ACHN (cell line): ENCODE measurements around the gene DDX10.
A peak's percentile ranks its signal among the peaks of the same experiment; 100 is the strongest.

Source experiments
- DNase-seq: peaks from one replicate; pipeline ENCODE4 v3.0.0-alpha.2; 2015
- in situ Hi-C: cut with HindIII; loops from 2 replicates; pipeline ENCODE4 v1.10.0; 2017; ENCODE audit warnings: low sequenced_read_pairs, low pct_ligation_motif_present, low pct_unique_long_range_greater_than_20kb

Gene DDX10

DNA sequence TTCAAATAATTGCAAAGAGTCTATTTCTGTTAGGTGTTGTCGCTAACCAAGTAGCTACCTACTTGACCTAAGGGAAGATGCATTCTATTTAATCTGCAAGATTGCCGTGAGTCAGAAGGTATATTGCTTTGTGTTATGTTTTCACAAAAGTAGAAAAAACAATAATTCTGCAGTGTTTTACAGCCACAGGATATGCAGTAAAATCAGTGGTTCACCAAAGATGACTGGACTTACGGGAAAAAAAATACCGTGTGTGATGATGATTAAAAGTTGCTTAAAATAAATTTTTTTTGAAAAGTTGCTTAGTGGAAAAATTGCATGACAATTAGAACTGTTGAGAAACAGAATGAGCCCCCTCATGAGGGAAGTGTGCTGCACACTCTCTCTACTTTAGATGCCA is 209.1 kb downstream of the DDX10 start:
- DNase-seq: no peak
- in situ Hi-C loops: no loop called here

- DNase-seq: no peak
- in situ Hi-C loops: no loop called here
Observed at GRCh38 chr11:108875134-108875533, 210.3 kb downstream of the DDX10 start.

- in situ Hi-C loops: no loop called here
- no peak for DNase-seq
Observed at GRCh38 chr11:108877178-108877577, 212.3 kb downstream of the DDX10 start.

- in situ Hi-C loops: no loop called here
- DNase-seq: no peak
Observed at GRCh38 chr11:108880510-108880909, 215.6 kb downstream of the DDX10 start.

- DNase-seq: no peak
- in situ Hi-C loops: no loop called here
Observed at GRCh38 chr11:108881131-108881530, 216.3 kb downstream of the DDX10 start.

- in situ Hi-C loops: no loop called here
Observed at GRCh38 chr11:108882211-108882831, 217.5 kb downstream of the DDX10 start.

DNA sequence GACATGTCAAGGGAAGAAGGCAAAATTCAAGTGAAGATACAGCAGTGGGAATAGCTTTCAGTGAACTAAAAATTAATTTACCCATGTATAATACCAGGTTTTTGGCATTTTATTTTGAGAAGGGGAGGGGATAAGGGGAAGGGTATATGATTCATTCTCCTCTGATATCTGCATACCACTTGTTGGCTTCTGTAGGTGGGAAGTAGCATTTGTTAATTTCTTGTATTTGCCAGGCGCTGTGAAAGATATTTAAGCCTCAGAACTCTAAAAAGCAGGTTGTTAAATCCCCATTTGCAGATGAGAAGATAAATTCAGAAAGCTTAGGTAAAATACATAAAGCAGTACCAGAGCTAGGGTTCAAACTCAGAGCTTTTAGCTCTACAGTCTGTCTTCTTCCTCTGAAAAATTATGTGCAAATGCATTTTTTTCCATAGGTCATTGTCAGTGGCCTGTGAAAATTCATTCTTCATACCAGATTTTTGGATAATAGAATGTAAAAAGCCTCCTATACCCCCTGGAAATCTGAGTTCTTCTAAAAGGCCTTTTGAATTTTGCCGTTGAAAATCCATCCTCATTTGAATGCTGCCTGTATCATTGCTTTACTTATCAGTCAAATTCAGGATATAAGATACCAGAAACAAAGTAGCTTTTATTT is 221.3 kb downstream of the DDX10 start:
- DNase-seq: no peak
- in situ Hi-C loops: no loop called here

More at GRCh38 chr11:108882211-108882831, 217.5 kb downstream of the DDX10 start:
- DNase-seq: no peak

- in situ Hi-C loops: no loop called here
Observed at GRCh38 chr11:108886660-108887009, 221.8 kb downstream of the DDX10 start.

GRCh38 chr11:108887436-108888238 is 222.8 kb downstream of the DDX10 start:
- in situ Hi-C loops: no loop called here
- DNase-seq: no peak

More at GRCh38 chr11:108886660-108887009, 221.8 kb downstream of the DDX10 start:
- peak; percentile 12 for DNase-seq

DNA sequence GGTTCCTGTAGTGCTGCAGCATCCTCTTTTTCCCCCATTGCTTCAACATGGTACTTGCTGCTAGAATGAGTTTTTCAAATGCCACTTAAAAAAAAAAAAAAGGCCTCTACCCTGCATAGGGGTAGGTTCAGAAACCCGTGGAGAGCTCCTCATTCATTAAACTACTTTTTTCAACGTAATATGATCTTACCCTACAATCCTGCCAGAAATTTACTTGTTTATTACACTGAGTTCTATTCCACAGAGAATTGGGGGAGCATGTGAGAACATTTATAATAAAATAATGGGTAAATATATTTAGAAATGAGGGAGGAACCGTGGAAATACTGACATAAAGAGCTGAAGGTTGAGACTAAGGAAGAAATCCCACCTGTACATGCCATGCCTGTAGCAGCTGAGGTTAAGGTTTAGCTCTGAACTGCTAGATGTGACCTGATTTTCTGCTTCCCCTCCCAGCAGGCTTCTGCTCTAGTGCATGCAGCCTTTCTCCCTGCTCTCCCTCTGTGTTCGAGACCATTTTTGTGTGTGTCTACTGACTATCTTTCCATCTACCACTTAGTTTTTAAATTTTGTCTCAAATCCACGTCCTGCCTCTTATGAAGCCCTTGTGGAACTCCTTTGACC is 225.7 kb downstream of the DDX10 start:
- in situ Hi-C loops: no loop called here

DNA sequence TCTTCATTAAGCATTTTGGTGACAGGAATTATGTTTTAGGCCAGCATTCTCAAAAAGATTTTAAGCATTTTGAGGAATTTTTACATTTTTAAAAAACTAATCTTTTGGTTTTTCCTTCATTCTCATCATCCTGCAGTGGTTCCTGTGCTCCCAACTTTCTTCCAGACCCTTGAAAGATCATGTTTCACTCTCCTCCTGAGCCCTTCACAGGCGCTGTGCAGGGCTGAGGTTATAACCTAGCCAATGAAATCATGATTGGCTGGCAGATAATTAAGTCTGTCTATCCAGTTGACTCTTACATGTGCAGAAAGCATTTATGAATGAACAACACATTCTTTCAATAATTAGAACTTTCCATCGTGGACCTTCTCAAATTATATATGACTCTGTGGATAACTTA is 226.3 kb downstream of the DDX10 start:
- in situ Hi-C loops: no loop called here
- no peak for DNase-seq

More for the DNA sequence above, 225.7 kb downstream of the DDX10 start:
- DNase-seq: no peak

GRCh38 chr11:108891909-108892511 is 227.1 kb downstream of the DDX10 start:
- in situ Hi-C loops: no loop called here
- no peak for DNase-seq

- in situ Hi-C loops: no loop called here
- peak; percentile 52 for DNase-seq
Observed at GRCh38 chr11:108895579-108896480, 231.0 kb downstream of the DDX10 start.

GRCh38 chr11:108897071-108897481 is 232.2 kb downstream of the DDX10 start:
- DNase-seq: no peak
- in situ Hi-C loops: no loop called here

- in situ Hi-C loops: no loop called here
- no peak for DNase-seq
Observed at GRCh38 chr11:108897916-108898315, 233.0 kb downstream of the DDX10 start.

GRCh38 chr11:108901359-108901758 is 236.5 kb downstream of the DDX10 start:
- no peak for DNase-seq
- in situ Hi-C loops: no loop called here

DNA sequence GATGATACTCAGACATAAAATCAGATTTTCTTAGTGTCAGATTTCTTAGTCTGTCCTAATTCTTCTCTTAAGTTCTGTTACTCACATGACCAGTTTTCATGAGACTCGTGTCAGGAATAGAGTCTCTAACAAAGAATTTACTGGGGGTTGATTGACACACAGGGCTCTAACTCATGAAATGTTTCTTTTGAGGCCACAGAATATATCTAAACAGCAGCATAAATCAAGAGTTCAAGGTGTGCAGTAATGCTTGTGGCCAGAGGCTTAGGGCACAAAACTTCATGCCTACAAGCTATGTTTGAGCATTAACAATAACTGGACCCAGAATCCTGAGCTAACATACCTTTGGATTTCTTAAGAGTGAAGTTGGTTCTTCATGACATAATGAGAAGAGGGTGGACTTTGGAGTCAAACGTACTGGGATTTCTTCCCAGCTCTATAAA is 237.2 kb downstream of the DDX10 start:
- in situ Hi-C loops: no loop called here

DNA sequence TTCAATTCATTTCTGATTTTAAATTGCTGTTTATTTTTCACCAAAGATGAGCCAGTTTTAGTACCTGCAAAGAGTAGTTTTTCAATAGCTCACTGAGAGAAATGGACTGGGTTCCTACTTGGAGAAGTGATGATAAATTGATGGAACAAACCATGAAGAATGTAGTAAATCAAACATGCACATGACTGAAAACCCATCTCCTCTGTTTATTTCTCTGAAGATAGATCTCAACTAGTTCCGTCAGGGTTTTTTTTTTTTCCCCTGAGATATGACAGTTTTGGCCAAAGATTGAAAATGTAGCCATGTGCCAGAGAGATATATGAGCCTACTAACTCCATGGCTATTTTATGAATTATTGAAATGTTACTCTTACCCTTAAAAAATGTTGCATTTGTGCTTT is 239.6 kb downstream of the DDX10 start:
- in situ Hi-C loops: no loop called here

More for the DNA sequence above, 237.2 kb downstream of the DDX10 start:
- DNase-seq: no peak

More for the DNA sequence above, 239.6 kb downstream of the DDX10 start:
- DNase-seq: no peak
